AG08395 (cell line): Measurements from ENCODE around the gene STAC2.

Source experiments
- DNase-seq: peaks from one replicate; pipeline ENCODE4 v3.0.0; 2012; ENCODE audit warnings: mixed read lengths, low spot score

STAC2 gene

GRCh38 chr17:39209317-39210092, 16.2 kb downstream of the STAC2 start:
- peak; percentile 62 for DNase-seq

- no peak for DNase-seq
Measured at GRCh38 chr17:39208893-39209292, 16.9 kb downstream of the STAC2 start.

- no peak for DNase-seq
Measured at GRCh38 chr17:39208136-39208535, 17.6 kb downstream of the STAC2 start.

GRCh38 chr17:39205112-39205526, 20.6 kb downstream of the STAC2 start:
- DNase-seq = no peak

GRCh38 chr17:39204245-39204644, 21.5 kb downstream of the STAC2 start:
- DNase-seq = no peak

- no peak for DNase-seq
Measured at GRCh38 chr17:39200957-39201510, 24.7 kb downstream of the STAC2 start.

- DNase-seq = peak; percentile 90
Measured at GRCh38 chr17:39200070-39200879, 25.5 kb downstream of the STAC2 start, which contains the start of gene RPL19. Gene RPL19 (plus strand): TSS chr17:39200283. CDS start chr17:39200345, 62 bp downstream.

- peak; percentile 98 for DNase-seq
Measured at GRCh38 chr17:39199820-39200069, 26.0 kb downstream of the STAC2 start.

GRCh38 chr17:39198186-39198566, 27.6 kb downstream of the STAC2 start:
- DNase-seq = no peak

- DNase-seq = peak; percentile 85
Measured at GRCh38 chr17:39197380-39198185, 28.2 kb downstream of the STAC2 start, which contains the start of gene CACNB1. Gene CACNB1 (minus strand): TSS chr17:39197669. CDS start chr17:39197495, 174 bp downstream.

- DNase-seq = peak; percentile 57
Measured at GRCh38 chr17:39196808-39197291, 28.9 kb downstream of the STAC2 start.

GRCh38 chr17:39196241-39196807, 29.4 kb downstream of the STAC2 start:
- DNase-seq = peak; percentile 31

- DNase-seq = no peak
Measured at GRCh38 chr17:39195568-39196160, 30.1 kb downstream of the STAC2 start.

GRCh38 chr17:39194985-39195524, 30.7 kb downstream of the STAC2 start:
- no peak for DNase-seq

GRCh38 chr17:39194089-39194984, 31.4 kb downstream of the STAC2 start:
- DNase-seq = peak; percentile 85

GRCh38 chr17:39193346-39193745, 32.4 kb downstream of the STAC2 start:
- DNase-seq = no peak

- DNase-seq = no peak
Measured at GRCh38 chr17:39192901-39193300, 32.8 kb downstream of the STAC2 start.

GRCh38 chr17:39191750-39192510, 33.8 kb downstream of the STAC2 start:
- no peak for DNase-seq
